ENCODE data around the gene RIPK3. TPM values are rescaled to one million over a fixed set of nuclear protein-coding genes. Genes with fewer than 3 reads are reported as not detected.

Gene RIPK3
- polyA plus RNA-seq, 2 of the 4 experiments (the other 2 are of a cell fraction) = not detected

GRCh38 chr14:24360281-24360680 is 20.5 kb upstream of the RIPK3 start:
- no peak for DNase-seq (ENCODE audit: low read depth in 1 of 2, low spot score in 1 of 2)
- POLR2A ChIA-PET = no interaction called here
- TF ChIP-seq REST (IDR thresholded peaks at IDR 0.05) (no peak), EHF (CRISPR knock-in tag; IDR thresholded peaks at IDR 0.05) (no peak), BHLHE40 (IDR thresholded peaks at IDR 0.05; ENCODE audit: low read depth, low read length) (no peak), JUNB (IDR thresholded peaks at IDR 0.05) (no peak), MAZ (IDR thresholded peaks at IDR 0.05; ENCODE audit: borderline replicate concordance, low read depth, low read length) (no peak), NR3C1 (IDR thresholded peaks at IDR 0.05) (no peak), E2F6 (IDR thresholded peaks at IDR 0.05; ENCODE audit: borderline replicate concordance, low read depth) (no peak), POLR2A (IDR thresholded peaks at IDR 0.05; ENCODE audit: low read length) (no peak), CHD2 (IDR thresholded peaks at IDR 0.05; ENCODE audit: low read length, partially characterized antibody) (no peak), HES2 (IDR thresholded peaks at IDR 0.05) (no peak), HMGXB4 (CRISPR knock-in tag; IDR thresholded peaks at IDR 0.05; ENCODE audit: borderline replicate concordance) (no peak), MYC (IDR thresholded peaks at IDR 0.05; ENCODE audit: borderline replicate concordance, low read length) (no peak)
- H3K9me3 ChIP-seq = no peaks in the 10 kb centered on the region
- FAIRE-seq = no peak
- H3K4me1 ChIP-seq = no peaks in the 10 kb centered on the region; the same call in 2 of the 3 replicates
- no peak for ATAC-seq
- CTCF ChIA-PET = interaction anchor here (0.9 to 4.5 kb wide), 5 partner anchors 27 to 71 kb away, joined by 3 to 30 read pairs (median 4); no protein-coding TSS in a partner anchor
- no peak overlapping the region for H3K4me3 ChIP-seq
- no peak overlapping the region for H3K27ac ChIP-seq
- WGBS (ENCODE audit: missing lambda C conversion rate) = 76% methylated on average over 3 of the region's 3 CpGs
- no peak overlapping the region for H3K4me2 ChIP-seq

GRCh38 chr14:24356208-24356607 is 16.4 kb upstream of the RIPK3 start:
- H3K4me3 ChIP-seq = no peak overlapping the region
- ChIA-PET CTCF (interaction anchor here (1.0 to 6.0 kb wide), 3 partner anchors 23 to 80 kb away, joined by 3 to 35 read pairs (median 4); partner anchors contain the start of gene ADCY4), POLR2A (no interaction called here)
- DNase-seq (ENCODE audit: low read depth in 1 of 2, low spot score in 1 of 2) (no peak), ATAC-seq (no peak), FAIRE-seq (no peak)
- no peak overlapping the region for H3K4me2 ChIP-seq
- no peaks in the 10 kb centered on the region for H3K9me3 ChIP-seq
- no peak overlapping the region for H3K27ac ChIP-seq
- peaks cover 17% of the 10 kb centered on the region for H3K4me1 ChIP-seq
- TF ChIP-seq POLR2AphosphoS2 (conservative IDR thresholded peaks at IDR 0.05; ENCODE audit: low read length) = no peak
- no peak for TF ChIP-seq JUN (IDR thresholded peaks at IDR 0.05)
- no peak for TF ChIP-seq RFX5 (IDR thresholded peaks at IDR 0.05)
- no peak for TF ChIP-seq CBX2 (IDR thresholded peaks at IDR 0.05; ENCODE audit: borderline replicate concordance, low read depth)
- no peak for TF ChIP-seq MAZ (IDR thresholded peaks at IDR 0.05; ENCODE audit: borderline replicate concordance, low read depth, low read length)
- TF ChIP-seq GATA3 (IDR thresholded peaks at IDR 0.05; ENCODE audit: borderline replicate concordance) = no peak
- no peak for TF ChIP-seq ZNF302 (CRISPR knock-in tag; IDR thresholded peaks at IDR 0.05)
- no peak for TF ChIP-seq EHF (CRISPR knock-in tag; IDR thresholded peaks at IDR 0.05)
- no peak for TF ChIP-seq NPAS2 (CRISPR knock-in tag; IDR thresholded peaks at IDR 0.05; ENCODE audit: borderline replicate concordance)
- no peak for TF ChIP-seq ESRRA (IDR thresholded peaks at IDR 0.05; ENCODE audit: borderline replicate concordance, low read length)
- no peak for TF ChIP-seq ZSCAN20 (CRISPR knock-in tag; IDR thresholded peaks at IDR 0.05)
- TF ChIP-seq PHF8 (IDR thresholded peaks at IDR 0.05; ENCODE audit: borderline replicate concordance, low read depth) = no peak
- no peak for TF ChIP-seq TP53 (CRISPR knock-in tag; IDR thresholded peaks at IDR 0.05)
- TF ChIP-seq POLR2A (IDR thresholded peaks at IDR 0.05; ENCODE audit: low read length) = no peak
- WGBS (ENCODE audit: missing lambda C conversion rate) = 40% methylated on average over 4 of the region's 4 CpGs
